HEK293 (cell line): Measurements from ENCODE around the gene ZNF484.

ENCODE experiments used
- AEBP2 ChIP-seq: fragments of 450-650 bp; formaldehyde crosslinking; IDR thresholded peaks from 2 replicates; pipeline ENCODE4 v1.5.1; 2016; ENCODE audit warnings: missing biosample characterization, missing genetic modification characterization, borderline replicate concordance
- BCL6B ChIP-seq: fragments of 450-650 bp; formaldehyde crosslinking; IDR thresholded peaks from 2 replicates; pipeline ENCODE4 v1.5.1; 2017; ENCODE audit warnings: missing biosample characterization, missing genetic modification characterization
- CTCF ChIP-seq: fragments of 450-650 bp; formaldehyde crosslinking; IDR thresholded peaks from 2 replicates; pipeline ENCODE4 v1.5.1; 2016; ENCODE audit warnings: missing biosample characterization, missing genetic modification characterization
- GLIS2 ChIP-seq: fragments of 450-650 bp; formaldehyde crosslinking; IDR thresholded peaks from 2 replicates; pipeline ENCODE4 v1.5.1; 2016; ENCODE audit warnings: missing biosample characterization, missing genetic modification characterization
- HIC1 ChIP-seq: fragments of 450-650 bp; formaldehyde crosslinking; IDR thresholded peaks from 2 replicates; pipeline ENCODE4 v1.5.1; 2016; ENCODE audit warnings: missing biosample characterization, missing genetic modification characterization
- HOXC10 ChIP-seq: sonication (generic); formaldehyde crosslinking; IDR thresholded peaks from 2 replicates; pipeline ENCODE4 v1.8.1; 2023; ENCODE audit warnings: mild to moderate bottlenecking, missing genetic modification reagents
- HOXD13 ChIP-seq: sonication (generic); formaldehyde crosslinking; IDR thresholded peaks from 2 replicates; pipeline ENCODE4 v1.8.0; 2022; ENCODE audit warnings: missing genetic modification reagents, borderline replicate concordance
- KLF16 ChIP-seq: fragments of 450-650 bp; formaldehyde crosslinking; IDR thresholded peaks from 2 replicates; pipeline ENCODE4 v1.5.1; 2017; ENCODE audit warnings: missing biosample characterization, missing genetic modification characterization
- KLF9 ChIP-seq: fragments of 450-650 bp; formaldehyde crosslinking; IDR thresholded peaks from 2 replicates; pipeline ENCODE4 v1.5.1; 2016; ENCODE audit warnings: missing biosample characterization, missing genetic modification characterization, low read depth
- SCRT2 ChIP-seq: fragments of 450-650 bp; formaldehyde crosslinking; IDR thresholded peaks from 2 replicates; pipeline ENCODE4 v1.5.1; 2016; ENCODE audit warnings: missing biosample characterization, missing genetic modification characterization
- SP3 ChIP-seq: fragments of 450-650 bp; formaldehyde crosslinking; IDR thresholded peaks from 2 replicates; pipeline ENCODE4 v1.5.1; 2016; ENCODE audit warnings: missing biosample characterization, missing genetic modification characterization
- ZBTB7A ChIP-seq: fragments of 450-650 bp; formaldehyde crosslinking; IDR thresholded peaks from 2 replicates; pipeline ENCODE4 v1.5.1; 2016; ENCODE audit warnings: low read depth, missing biosample characterization, missing genetic modification characterization
- ZNF138 ChIP-seq: fragments of 450-650 bp; formaldehyde crosslinking; IDR thresholded peaks from 2 replicates; pipeline ENCODE4 v1.5.1; 2016; ENCODE audit warnings: missing biosample characterization, missing genetic modification characterization, borderline replicate concordance
- ZNF148 ChIP-seq: fragments of 450-650 bp; formaldehyde crosslinking; IDR thresholded peaks from 2 replicates; pipeline ENCODE4 v1.5.0; 2017; ENCODE audit warnings: missing biosample characterization, missing genetic modification characterization, borderline replicate concordance
- ZNF223 ChIP-seq: fragments of 450-650 bp; formaldehyde crosslinking; IDR thresholded peaks from 2 replicates; pipeline ENCODE4 v1.5.1; 2016; ENCODE audit warnings: missing biosample characterization, missing genetic modification characterization
- ZNF239 ChIP-seq: fragments of 450-650 bp; formaldehyde crosslinking; IDR thresholded peaks from 2 replicates; pipeline ENCODE4 v1.5.1; 2016; ENCODE audit warnings: missing biosample characterization, missing genetic modification characterization
- ZNF341 ChIP-seq: fragments of 450-650 bp; formaldehyde crosslinking; IDR thresholded peaks from 2 replicates; pipeline ENCODE4; 2016; ENCODE audit warnings: low read depth, missing biosample characterization, missing genetic modification characterization
- ZNF366 ChIP-seq: fragments of 450-650 bp; formaldehyde crosslinking; conservative IDR thresholded peaks from 2 replicates; pipeline ENCODE4 v1.5.1; 2016; ENCODE audit warnings: missing biosample characterization, missing genetic modification characterization
- ZNF37A ChIP-seq: fragments of 450-650 bp; IDR thresholded peaks from 2 replicates; pipeline ENCODE4 v1.5.1; 2018; ENCODE audit warnings: missing biosample characterization, missing genetic modification characterization
- ZNF416 ChIP-seq: fragments of 450-650 bp; formaldehyde crosslinking; IDR thresholded peaks from 2 replicates; pipeline ENCODE4 v1.5.1; 2016; ENCODE audit warnings: missing biosample characterization, missing genetic modification characterization
- ZNF518A ChIP-seq: fragments of 450-650 bp; formaldehyde crosslinking; conservative IDR thresholded peaks from 2 replicates; pipeline ENCODE4 v1.5.1; 2016; ENCODE audit warnings: low read depth, missing biosample characterization, missing genetic modification characterization
- ZNF555 ChIP-seq: fragments of 450-650 bp; formaldehyde crosslinking; conservative IDR thresholded peaks from 2 replicates; pipeline ENCODE4 v1.5.1; 2017; ENCODE audit warnings: missing biosample characterization, mild to moderate bottlenecking, missing genetic modification characterization, inconsistent platforms
- ZNF776 ChIP-seq: fragments of 450-650 bp; formaldehyde crosslinking; IDR thresholded peaks from 2 replicates; pipeline ENCODE4 v1.5.0; 2017; ENCODE audit warnings: missing biosample characterization, missing genetic modification characterization, borderline replicate concordance
- ZNF777 ChIP-seq: fragments of 450-650 bp; formaldehyde crosslinking; IDR thresholded peaks from 2 replicates; pipeline ENCODE4 v1.5.1; 2017; ENCODE audit warnings: missing biosample characterization, missing genetic modification characterization, borderline replicate concordance

Gene ZNF484

GRCh38 chr9:92808726-92809451, 68.9 kb downstream of the ZNF484 start (continued):
- TF ChIP-seq KLF9 (tag by site-specific recombination) (no peak), KLF16 (tag by site-specific recombination) (0 out of 2 replicates have a peak, but pooled peaks have one; percentile 17), ZNF518A (tag by site-specific recombination) (no peak), GLIS2 (tag by site-specific recombination) (peak; percentile 70; the same call in 1 of the 2 replicates), ZNF223 (tag by site-specific recombination) (no peak), ZNF416 (tag by site-specific recombination) (no peak), ZNF555 (tag by site-specific recombination) (no peak), CTCF (tag by site-specific recombination) (0 out of 2 replicates have a peak, but pooled peaks have one; percentile 56), BCL6B (no peak), HIC1 (no peak), ZNF239 (tag by site-specific recombination) (no peak), AEBP2 (no peak), ZNF148 (tag by site-specific recombination) (no peak), HOXD13 (CRISPR knock-in tag) (no peak), ZNF341 (tag by site-specific recombination) (no peak), ZNF366 (no peak), ZBTB7A (tag by site-specific recombination) (no peak), ZNF37A (tag by site-specific recombination) (no peak), SP3 (tag by site-specific recombination) (0 out of 2 replicates have a peak, but pooled peaks have one; percentile 19), SCRT2 (tag by site-specific recombination) (no peak), ZNF776 (tag by site-specific recombination) (no peak), ZNF777 (peak; percentile 69; the same call in 1 of the 2 replicates), HOXC10 (CRISPR knock-in tag) (no peak; the same call in 1 of the 2 replicates), ZNF138 (no peak)
